Measurements from ENCODE around the gene PIM2. TPM values are rescaled to one million over a fixed set of nuclear protein-coding genes. Genes with fewer than 3 reads are reported as not detected.

PIM2 gene
- total and polyA plus RNA-seq, 4 donors = 14.8 to 36.5 (median 24.5) TPM

DNA sequence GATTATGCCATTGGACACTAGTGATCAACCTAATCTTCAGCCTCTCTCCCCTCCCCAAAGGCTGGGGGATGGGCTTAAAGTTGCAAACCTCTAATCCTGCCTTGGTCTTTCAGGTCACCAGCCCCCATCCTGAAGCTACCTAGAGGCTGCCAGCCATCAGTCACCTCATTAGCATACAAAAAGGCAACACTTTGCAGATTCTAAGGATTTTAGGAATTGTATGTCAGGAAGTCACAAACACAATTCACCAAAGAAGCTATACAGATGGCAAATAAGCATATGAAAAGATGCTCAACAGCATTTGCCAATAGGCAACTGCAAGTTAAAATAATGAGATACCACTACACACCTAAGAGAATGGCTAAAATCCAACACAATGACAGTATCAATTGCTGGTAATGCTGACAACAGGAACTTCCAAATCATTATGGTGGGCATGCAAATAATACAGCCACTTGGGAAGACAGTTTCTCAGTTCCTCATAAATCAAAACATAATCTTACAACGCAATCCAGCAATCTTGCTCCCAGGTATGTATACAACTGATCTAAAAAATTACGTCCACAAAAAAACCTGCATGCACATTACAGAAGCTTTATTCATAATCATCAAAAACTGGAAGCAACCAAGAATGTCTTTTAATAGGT, 9.0 kb upstream of the PIM2 start:
- Histone ChIP-seq H3K27me3 (ENCODE audit: control insufficient read depth in 3 of 3, insufficient read depth in 3 of 3, low read length in 2 of 3) (no peaks in the 10 kb centered on the region), H3K36me3 (ENCODE audit: control insufficient read depth in 4 of 4, insufficient read depth in 4 of 4, low read length in 4 of 4) (peaks cover 0 to 16% (median 10%) of the 10 kb centered on the region in 4 donors), H3K27ac (ENCODE audit: low read depth in 1 of 2, low read length in 1 of 2) (no peak overlapping the region), H3K9ac (ENCODE audit: insufficient read depth in 1 of 2, low read length in 2 of 2) (no peak overlapping the region), H3K4me1 (ENCODE audit: control insufficient read depth in 5 of 5, insufficient read depth in 5 of 5, low read length in 5 of 5) (no peaks in the 10 kb centered on the region), H3K4me3 (no peak overlapping the region), H3K9me3 (ENCODE audit: control insufficient read depth in 4 of 4, insufficient read depth in 3 of 4, low read length in 3 of 4) (peaks cover 0 to 4% (median under 1%) of the 10 kb centered on the region in 4 donors)
- ATAC-seq (ENCODE audit: insufficient read depth, low FRiP score) (no peak), DNase-seq (no peak)
- 75 to 92% methylated on average over 2 of the region's 2 CpGs for WGBS, 2 donors
- TF ChIP-seq, protein P1, sequence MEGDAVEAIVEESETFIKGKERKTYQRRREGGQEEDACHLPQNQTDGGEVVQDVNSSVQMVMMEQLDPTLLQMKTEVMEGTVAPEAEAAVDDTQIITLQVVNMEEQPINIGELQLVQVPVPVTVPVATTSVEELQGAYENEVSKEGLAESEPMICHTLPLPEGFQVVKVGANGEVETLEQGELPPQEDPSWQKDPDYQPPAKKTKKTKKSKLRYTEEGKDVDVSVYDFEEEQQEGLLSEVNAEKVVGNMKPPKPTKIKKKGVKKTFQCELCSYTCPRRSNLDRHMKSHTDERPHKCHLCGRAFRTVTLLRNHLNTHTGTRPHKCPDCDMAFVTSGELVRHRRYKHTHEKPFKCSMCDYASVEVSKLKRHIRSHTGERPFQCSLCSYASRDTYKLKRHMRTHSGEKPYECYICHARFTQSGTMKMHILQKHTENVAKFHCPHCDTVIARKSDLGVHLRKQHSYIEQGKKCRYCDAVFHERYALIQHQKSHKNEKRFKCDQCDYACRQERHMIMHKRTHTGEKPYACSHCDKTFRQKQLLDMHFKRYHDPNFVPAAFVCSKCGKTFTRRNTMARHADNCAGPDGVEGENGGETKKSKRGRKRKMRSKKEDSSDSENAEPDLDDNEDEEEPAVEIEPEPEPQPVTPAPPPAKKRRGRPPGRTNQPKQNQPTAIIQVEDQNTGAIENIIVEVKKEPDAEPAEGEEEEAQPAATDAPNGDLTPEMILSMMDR (IDR thresholded peaks at IDR 0.05; ENCODE audit: control extremely low read depth, extremely low read depth) = no peak

DNA sequence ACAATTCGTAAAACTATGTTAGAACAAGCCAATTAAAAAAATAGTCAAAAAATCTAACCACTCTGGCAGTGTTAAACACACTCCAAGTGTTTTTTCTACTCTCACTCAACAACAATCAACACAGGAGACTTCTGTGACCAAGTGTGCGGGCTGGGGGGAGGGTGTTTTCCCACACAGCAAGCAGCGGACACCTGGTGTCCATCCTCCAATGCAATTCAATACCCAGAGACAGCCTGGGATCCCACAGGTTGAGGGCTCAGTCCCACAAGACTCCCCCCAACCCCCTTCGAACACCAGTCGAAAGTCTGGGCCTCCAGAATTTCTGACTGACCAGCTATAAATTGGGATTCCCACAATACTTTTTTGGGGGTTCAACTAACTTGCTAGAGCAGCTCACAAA, 8.3 kb upstream of the PIM2 start:
- WGBS, 2 donors = 54 to 93% methylated on average over 5 of the region's 5 CpGs
- TF ChIP-seq, protein P1 (IDR thresholded peaks at IDR 0.05; ENCODE audit: control extremely low read depth, extremely low read depth) = no peak
- DNase-seq = no peak
- Histone ChIP-seq H3K9ac (ENCODE audit: insufficient read depth in 1 of 2, low read length in 2 of 2) (no peak overlapping the region), H3K27me3 (ENCODE audit: control insufficient read depth in 3 of 3, insufficient read depth in 3 of 3, low read length in 2 of 3) (no peaks in the 10 kb centered on the region), H3K4me1 (ENCODE audit: control insufficient read depth in 5 of 5, insufficient read depth in 5 of 5, low read length in 5 of 5) (no peaks in the 10 kb centered on the region), H3K4me3 (no peak overlapping the region), H3K27ac (ENCODE audit: low read depth in 1 of 2, low read length in 1 of 2) (no peak overlapping the region), H3K36me3 (ENCODE audit: control insufficient read depth in 4 of 4, insufficient read depth in 4 of 4, low read length in 4 of 4) (peaks cover 0 to 16% (median 12%) of the 10 kb centered on the region in 4 donors), H3K9me3 (ENCODE audit: control insufficient read depth in 4 of 4, insufficient read depth in 3 of 4, low read length in 3 of 4) (peaks cover 0 to 3% (median 0%) of the 10 kb centered on the region in 4 donors)
- ATAC-seq (ENCODE audit: insufficient read depth, low FRiP score) = no peak

DNA sequence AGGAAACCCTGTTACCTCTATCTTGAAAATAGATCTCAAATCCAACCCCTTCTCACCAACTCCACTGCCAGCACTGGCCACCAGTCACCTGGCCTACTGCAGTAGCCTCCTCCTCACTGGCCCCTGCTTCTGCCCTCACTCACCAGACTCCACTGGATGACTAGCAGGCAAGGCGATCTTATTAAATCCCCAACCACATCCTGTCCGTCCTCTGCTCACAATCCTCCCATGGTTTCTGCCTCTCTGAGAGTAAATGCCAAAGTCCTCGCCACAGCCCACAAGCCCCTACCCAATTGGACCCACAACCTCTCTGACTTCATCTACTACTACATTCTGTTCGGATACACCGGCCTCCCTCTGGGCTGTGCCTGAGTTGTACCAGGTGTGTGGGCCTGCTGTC, 5.4 kb upstream of the PIM2 start:
- ATAC-seq (ENCODE audit: insufficient read depth, low FRiP score) = no peak
- no peak overlapping the region for H3K4me3 ChIP-seq
- peaks cover 0 to 3% (median 1%) of the 10 kb centered on the region in 5 donors for H3K4me1 ChIP-seq (ENCODE audit: control insufficient read depth in 5 of 5, insufficient read depth in 5 of 5, low read length in 5 of 5)
- H3K36me3 ChIP-seq (ENCODE audit: control insufficient read depth in 4 of 4, insufficient read depth in 4 of 4, low read length in 4 of 4) = peaks cover 0 to 11% (median 10%) of the 10 kb centered on the region in 4 donors
- H3K9ac ChIP-seq (ENCODE audit: insufficient read depth in 1 of 2, low read length in 2 of 2) = no peak overlapping the region
- TF ChIP-seq, protein P1 (IDR thresholded peaks at IDR 0.05; ENCODE audit: control extremely low read depth, extremely low read depth) = no peak
- DNase-seq = no peak
- H3K27me3 ChIP-seq (ENCODE audit: control insufficient read depth in 3 of 3, insufficient read depth in 3 of 3, low read length in 2 of 3) = no peaks in the 10 kb centered on the region
- peaks cover 0 to 3% (median 0%) of the 10 kb centered on the region in 4 donors for H3K9me3 ChIP-seq (ENCODE audit: control insufficient read depth in 4 of 4, insufficient read depth in 3 of 4, low read length in 3 of 4)
- 87 to 90% methylated on average over 5 of the region's 5 CpGs for WGBS, 2 donors
- H3K27ac ChIP-seq (ENCODE audit: low read depth in 1 of 2, low read length in 1 of 2) = no peak overlapping the region
